Smooth muscle cell (in vitro differentiated cells): Measurements from ENCODE around the gene GCM1. TPM values are rescaled to one million over a fixed set of nuclear protein-coding genes. Genes with fewer than 3 reads are reported as not detected.

Experiments
- DNase-seq: peaks from one replicate; lab custom pipeline; 2025; ENCODE audit not compliant: unreplicated experiment; lab: John Stamatoyannopoulos, UW
- H2AFZ ChIP-seq: fragments of 200-600 bp; sonication (generic); 2 replicates; pipeline ENCODE4 v1.6.0; 2016; ENCODE audit warnings: antibody characterized with exemption, low read depth, mild to moderate bottlenecking
- H3F3A ChIP-seq: fragments of 200-600 bp; sonication (generic); 2 replicates; pipeline ENCODE4 v1.6.0; 2017; ENCODE audit warnings: antibody characterized with exemption, low read depth
- H3K27ac ChIP-seq: fragments of 200-600 bp; sonication (generic); 2 replicates; pipeline ENCODE4 v1.5.1; 2016; ENCODE audit warnings: low read depth, mild to moderate bottlenecking
- H3K27me3 ChIP-seq: fragments of 200-600 bp; sonication (generic); 2 replicates; pipeline ENCODE4 v1.6.1; 2016; ENCODE audit warnings: low read depth, mild to moderate bottlenecking
- H3K36me3 ChIP-seq: fragments of 200-600 bp; sonication (generic); 2 replicates; pipeline ENCODE4 v1.5.1; 2016; ENCODE audit warnings: low read depth
- H3K4me1 ChIP-seq: fragments of 200-600 bp; sonication (generic); 2 replicates; pipeline ENCODE4 v1.5.1; 2016; ENCODE audit warnings: low read depth
- H3K4me2 ChIP-seq: fragments of 200-600 bp; sonication (generic); 2 replicates; pipeline ENCODE4 v1.6.0; 2016; ENCODE audit warnings: mild to moderate bottlenecking
- H3K4me3 ChIP-seq: fragments of 200-600 bp; sonication (generic); 2 replicates; pipeline ENCODE4 v1.5.1; 2016; ENCODE audit warnings: mild to moderate bottlenecking
- H3K79me2 ChIP-seq: fragments of 200-600 bp; sonication (generic); 2 replicates; pipeline ENCODE4 v1.6.0; 2016; ENCODE audit warnings: low read depth, mild to moderate bottlenecking
- H3K9ac ChIP-seq: fragments of 200-600 bp; sonication (generic); 2 replicates; pipeline ENCODE4 v1.6.0; 2016; ENCODE audit warnings: low read depth
- H3K9me3 ChIP-seq: fragments of 200-600 bp; sonication (generic); replicated peaks from 2 replicates; pipeline ENCODE4 v1.5.1; 2016; ENCODE audit warnings: low read depth
- H4K20me1 ChIP-seq: fragments of 200-600 bp; sonication (generic); 2 replicates; pipeline ENCODE4 v1.6.0; 2016; ENCODE audit warnings: low read depth
- WGBS: methylation state at CpG from one replicate; pipeline ENCODE4 v1.1.7; 2016; ENCODE audit warnings: low lambda C conversion rate; 5-methylcytosine and 5-hydroxymethylcytosine counted together
- polyA plus RNA-seq: library from polyadenylated mRNA; unstranded; fragments of >200 nt; fragmentation: Nextera tagmentation; extraction: Ambion mirVana; gene quantifications from 2 replicates; pipeline ENCODE4 v1.2.1, GENCODE V29; 2016
- total RNA-seq: library from RNA; depleted of rRNA; stranded (reverse); fragments of >200 nt; gene quantifications from 2 replicates; pipeline ENCODE4 v1.2.3, GENCODE V29; 2014
- TF ChIP-seq, protein P1 (sequence below): fragments of 200-600 bp; sonication (generic); IDR thresholded peaks from 2 replicates; pipeline ENCODE4 v1.5.1; 2017; ENCODE audit warnings: borderline replicate concordance, mild to moderate bottlenecking, antibody characterized with exemption; ENCODE audit not compliant: insufficient read depth, poor library complexity, severe bottlenecking

GCM1 gene
- total and polyA plus RNA-seq, 2 experiments from 2014 or later: not detected

- H3K36me3 ChIP-seq: no peaks in the 10 kb centered on the region
- TF ChIP-seq, protein P1, sequence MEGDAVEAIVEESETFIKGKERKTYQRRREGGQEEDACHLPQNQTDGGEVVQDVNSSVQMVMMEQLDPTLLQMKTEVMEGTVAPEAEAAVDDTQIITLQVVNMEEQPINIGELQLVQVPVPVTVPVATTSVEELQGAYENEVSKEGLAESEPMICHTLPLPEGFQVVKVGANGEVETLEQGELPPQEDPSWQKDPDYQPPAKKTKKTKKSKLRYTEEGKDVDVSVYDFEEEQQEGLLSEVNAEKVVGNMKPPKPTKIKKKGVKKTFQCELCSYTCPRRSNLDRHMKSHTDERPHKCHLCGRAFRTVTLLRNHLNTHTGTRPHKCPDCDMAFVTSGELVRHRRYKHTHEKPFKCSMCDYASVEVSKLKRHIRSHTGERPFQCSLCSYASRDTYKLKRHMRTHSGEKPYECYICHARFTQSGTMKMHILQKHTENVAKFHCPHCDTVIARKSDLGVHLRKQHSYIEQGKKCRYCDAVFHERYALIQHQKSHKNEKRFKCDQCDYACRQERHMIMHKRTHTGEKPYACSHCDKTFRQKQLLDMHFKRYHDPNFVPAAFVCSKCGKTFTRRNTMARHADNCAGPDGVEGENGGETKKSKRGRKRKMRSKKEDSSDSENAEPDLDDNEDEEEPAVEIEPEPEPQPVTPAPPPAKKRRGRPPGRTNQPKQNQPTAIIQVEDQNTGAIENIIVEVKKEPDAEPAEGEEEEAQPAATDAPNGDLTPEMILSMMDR: no peak
- H3K4me1 ChIP-seq: no peaks in the 10 kb centered on the region
- H4K20me1 ChIP-seq: no peaks in the 10 kb centered on the region
- no peak overlapping the region for H3K4me3 ChIP-seq
- WGBS: 83% methylated on average over 5 of the region's 5 CpGs
- H3K27me3 ChIP-seq: no peaks in the 10 kb centered on the region
- H3K4me2 ChIP-seq: no peak overlapping the region
- DNase-seq: no peak
- no peak overlapping the region for H3K27ac ChIP-seq
- no peak overlapping the region for H3K9ac ChIP-seq
- no peaks in the 10 kb centered on the region for H3K79me2 ChIP-seq
- no peak overlapping the region for H2AFZ ChIP-seq
- no peaks in the 10 kb centered on the region for H3K9me3 ChIP-seq
- H3F3A ChIP-seq: no peaks in the 10 kb centered on the region
Observed at GRCh38 chr6:53128842-53129241, 19.8 kb downstream of the GCM1 start.

DNA sequence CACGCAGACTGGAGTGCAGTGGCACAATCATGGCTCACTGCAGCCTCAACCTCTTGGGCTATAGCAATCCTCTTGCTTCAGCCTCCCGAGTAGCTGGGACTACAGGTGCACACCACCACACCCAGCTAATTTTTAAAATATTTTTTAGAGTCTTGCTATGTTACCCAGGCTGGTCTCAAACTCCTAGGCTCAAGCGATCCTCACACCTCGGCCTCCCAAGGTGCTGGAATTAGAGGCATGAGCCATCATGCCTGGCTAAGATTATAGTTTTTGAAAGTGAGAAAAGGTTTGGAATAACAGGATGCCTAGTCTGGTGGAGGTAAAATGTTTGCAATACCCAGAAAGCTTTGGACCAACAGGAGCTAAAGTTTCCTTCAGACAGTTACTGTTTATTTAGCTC is 23.4 kb downstream of the GCM1 start:
- H3K79me2 ChIP-seq: no peaks in the 10 kb centered on the region
- TF ChIP-seq, protein P1: no peak
- DNase-seq: no peak
- no peaks in the 10 kb centered on the region for H4K20me1 ChIP-seq
- H3K4me1 ChIP-seq: peaks cover 3% of the 10 kb centered on the region
- H3K9ac ChIP-seq: no peak overlapping the region
- H2AFZ ChIP-seq: no peak overlapping the region
- no peak overlapping the region for H3K4me2 ChIP-seq
- H3K27me3 ChIP-seq: no peaks in the 10 kb centered on the region
- no peaks in the 10 kb centered on the region for H3F3A ChIP-seq
- H3K27ac ChIP-seq: no peak overlapping the region
- WGBS: 86% methylated on average over 4 of the region's 4 CpGs
- no peaks in the 10 kb centered on the region for H3K36me3 ChIP-seq
- H3K4me3 ChIP-seq: no peak overlapping the region
- no peaks in the 10 kb centered on the region for H3K9me3 ChIP-seq

- Histone ChIP-seq H3K4me1 (peaks cover 12% of the 10 kb centered on the region), H3K9me3 (no peaks in the 10 kb centered on the region), H4K20me1 (no peaks in the 10 kb centered on the region), H3K4me2 (no peak overlapping the region), H3K27me3 (no peaks in the 10 kb centered on the region), H3K79me2 (no peaks in the 10 kb centered on the region), H2AFZ (no peak overlapping the region), H3K9ac (no peak overlapping the region), H3K27ac (no peak overlapping the region), H3K4me3 (no peak overlapping the region), H3F3A (no peaks in the 10 kb centered on the region), H3K36me3 (no peaks in the 10 kb centered on the region)
- no peak for DNase-seq
- TF ChIP-seq, protein P1: no peak
- 92% methylated on average over 10 of the region's 10 CpGs for WGBS
Observed at GRCh38 chr6:53124131-53124800, 24.4 kb downstream of the GCM1 start.
